Lower leg skin (tissue), 4 donors: ENCODE measurements around the gene DOCK10. TPM values are rescaled to one million over a fixed set of nuclear protein-coding genes. Genes with fewer than 3 reads are reported as not detected.

ENCODE experiments used
- DNase-seq, 2 donors: peaks; one replicate each; pipeline ENCODE4 v3.0.0-alpha.2; 2019; ENCODE audit warnings: low spot score in 2 of 2
- H3K4me3 ChIP-seq: fragments of 200-600 bp; sonication (generic); 2 replicates; pipeline ENCODE4 v1.5.1; 2017; ENCODE audit warnings: mild to moderate bottlenecking, low read depth; ENCODE audit not compliant: poor library complexity, severe bottlenecking
- POLR2A ChIP-seq, 2 donors: fragments of 450-650 bp; IDR thresholded peaks; one replicate each; pipeline ENCODE4 v1.6.1; 2016 to 2017; ENCODE audit warnings: antibody characterized with exemption in 2 of 2, mild to moderate bottlenecking in 1 of 2, moderate library complexity in 1 of 2
- WGBS, 2 donors: methylation state at CpG; one replicate each; pipeline ENCODE4 v1.1.5; 2018; 5-methylcytosine and 5-hydroxymethylcytosine counted together
- intact Hi-C: fragments of 100-400 bp; cut with DNase I; formaldehyde crosslinking; loops from one replicate; pipeline ENCODE4 v1.15.0; 2023; ENCODE audit warnings: low total_unique reads
- total RNA-seq, 4 donors: library from RNA; depleted of rRNA; stranded (reverse); fragments of >200 nt; gene quantifications; one replicate each; pipeline ENCODE4 v1.1.0, GENCODE V29; 2016
- TF ChIP-seq, protein P1 (sequence below), 3 donors: fragments of 450-650 bp; IDR thresholded peaks; one replicate each; pipeline ENCODE4 v1.5.1; 2016; ENCODE audit warnings: antibody characterized with exemption in 3 of 3, mild to moderate bottlenecking in 3 of 3, moderate library complexity in 2 of 3

DOCK10 gene
- total RNA-seq, 4 donors from 2014 or later = 6.2 to 16.5 (median 14.0) TPM

DNA sequence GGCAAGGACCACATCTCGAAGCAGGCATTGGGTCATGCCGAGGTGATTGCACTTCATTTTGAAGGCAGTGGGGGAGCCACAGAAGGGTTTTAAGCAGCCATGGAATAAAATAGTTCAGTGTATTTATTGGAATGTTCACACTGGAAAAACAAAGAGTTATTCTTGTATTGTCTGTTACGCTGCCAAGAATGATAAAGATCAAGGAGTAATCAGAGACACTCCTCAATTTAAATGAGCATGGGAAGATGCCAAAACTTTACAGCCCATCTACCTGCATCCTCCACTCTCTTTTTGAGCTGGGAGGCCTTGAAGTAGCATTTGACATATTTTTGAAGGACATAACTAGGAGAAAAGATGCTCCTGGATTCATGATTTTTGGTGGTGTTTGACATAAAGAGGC lies 112.8 kb downstream of the DOCK10 start:
- TF ChIP-seq, protein P1, sequence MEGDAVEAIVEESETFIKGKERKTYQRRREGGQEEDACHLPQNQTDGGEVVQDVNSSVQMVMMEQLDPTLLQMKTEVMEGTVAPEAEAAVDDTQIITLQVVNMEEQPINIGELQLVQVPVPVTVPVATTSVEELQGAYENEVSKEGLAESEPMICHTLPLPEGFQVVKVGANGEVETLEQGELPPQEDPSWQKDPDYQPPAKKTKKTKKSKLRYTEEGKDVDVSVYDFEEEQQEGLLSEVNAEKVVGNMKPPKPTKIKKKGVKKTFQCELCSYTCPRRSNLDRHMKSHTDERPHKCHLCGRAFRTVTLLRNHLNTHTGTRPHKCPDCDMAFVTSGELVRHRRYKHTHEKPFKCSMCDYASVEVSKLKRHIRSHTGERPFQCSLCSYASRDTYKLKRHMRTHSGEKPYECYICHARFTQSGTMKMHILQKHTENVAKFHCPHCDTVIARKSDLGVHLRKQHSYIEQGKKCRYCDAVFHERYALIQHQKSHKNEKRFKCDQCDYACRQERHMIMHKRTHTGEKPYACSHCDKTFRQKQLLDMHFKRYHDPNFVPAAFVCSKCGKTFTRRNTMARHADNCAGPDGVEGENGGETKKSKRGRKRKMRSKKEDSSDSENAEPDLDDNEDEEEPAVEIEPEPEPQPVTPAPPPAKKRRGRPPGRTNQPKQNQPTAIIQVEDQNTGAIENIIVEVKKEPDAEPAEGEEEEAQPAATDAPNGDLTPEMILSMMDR (IDR thresholded peaks at IDR 0.05) = no peak
- TF ChIP-seq POLR2A (IDR thresholded peaks at IDR 0.05) = no peak
- no peak overlapping the region for H3K4me3 ChIP-seq
- WGBS, 2 donors = 69 to 84% methylated on average over 3 of the region's 3 CpGs
- DNase-seq = no peak
- intact Hi-C loops = no loop called here

GRCh38 chr2:224927646-224928173 lies 114.6 kb downstream of the DOCK10 start:
- intact Hi-C loops = no loop called here
- no peak for TF ChIP-seq POLR2A (IDR thresholded peaks at IDR 0.05)
- TF ChIP-seq, protein P1 (IDR thresholded peaks at IDR 0.05) = no peak
- H3K4me3 ChIP-seq = no peak overlapping the region
- no peak for DNase-seq
- WGBS, 2 donors = 51 to 79% methylated on average over 7 of the region's 7 CpGs

GRCh38 chr2:224927011-224927410 lies 115.3 kb downstream of the DOCK10 start:
- WGBS, 2 donors = 84 to 85% methylated on average over 2 of the region's 2 CpGs
- intact Hi-C loops = no loop called here
- no peak for DNase-seq
- TF ChIP-seq, protein P1 (IDR thresholded peaks at IDR 0.05) = no peak
- no peak for TF ChIP-seq POLR2A (IDR thresholded peaks at IDR 0.05)
- no peak overlapping the region for H3K4me3 ChIP-seq

DNA sequence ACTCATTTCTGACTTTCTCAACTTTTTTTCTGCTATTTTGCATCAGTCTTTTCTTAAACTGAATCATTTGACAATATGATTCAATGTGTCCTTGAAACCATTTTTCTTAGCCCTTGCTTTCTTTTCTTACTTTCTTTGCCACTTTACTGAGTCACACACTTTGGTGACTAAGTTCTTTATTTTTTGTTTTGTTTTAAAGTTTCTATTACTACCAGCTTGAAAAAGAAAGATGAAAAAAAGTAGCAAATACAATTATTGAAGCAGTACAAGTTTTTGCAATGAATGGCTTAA lies 116.5 kb downstream of the DOCK10 start:
- intact Hi-C loops = no loop called here
- H3K4me3 ChIP-seq = no peak overlapping the region
- TF ChIP-seq, protein P1 (IDR thresholded peaks at IDR 0.05) = no peak
- TF ChIP-seq POLR2A (IDR thresholded peaks at IDR 0.05) = no peak
- no peak for DNase-seq

DNA sequence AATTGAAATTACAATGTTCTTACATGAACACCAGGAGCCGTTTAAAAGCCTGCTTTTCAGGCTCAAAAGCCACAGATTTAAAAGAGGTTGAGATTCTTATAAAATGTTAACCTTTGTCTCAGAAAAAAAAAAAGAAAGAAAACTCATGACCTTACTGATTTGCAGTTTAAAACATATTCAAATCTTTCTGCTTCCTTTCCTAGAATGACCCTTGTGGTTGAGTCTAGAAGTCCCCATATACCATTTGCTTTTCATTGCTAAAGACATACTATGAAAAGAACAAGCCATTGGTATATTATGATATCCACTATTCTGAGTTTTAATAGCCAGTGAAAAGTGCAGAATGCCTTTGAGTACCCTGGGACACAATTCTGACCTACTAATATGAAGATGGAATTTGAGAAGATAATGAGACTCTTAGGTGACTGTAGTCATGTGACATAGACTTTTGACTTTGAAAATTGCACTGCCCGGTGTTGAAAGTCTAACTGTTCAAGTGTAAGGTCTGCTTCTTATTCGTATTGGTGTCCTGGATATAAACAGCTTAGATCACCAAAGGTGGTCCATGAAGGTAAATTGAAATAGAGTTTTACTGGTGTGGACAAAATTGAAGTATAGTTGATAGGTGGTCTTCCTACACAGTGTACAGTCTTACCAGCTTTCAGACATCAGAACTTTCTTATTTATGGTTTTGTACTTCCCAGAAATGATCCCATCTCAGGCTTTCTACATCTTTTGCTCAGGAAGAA lies 117.0 kb downstream of the DOCK10 start:
- no peak overlapping the region for H3K4me3 ChIP-seq
- no peak for TF ChIP-seq POLR2A (IDR thresholded peaks at IDR 0.05)
- TF ChIP-seq, protein P1 (IDR thresholded peaks at IDR 0.05) = no peak
- intact Hi-C loops = no loop called here
- WGBS, 2 donors = 88 to 91% methylated on average over 3 of the region's 3 CpGs
- no peak for DNase-seq

- WGBS, 2 donors = 83 to 87% methylated on average over 2 of the region's 2 CpGs
- TF ChIP-seq POLR2A (IDR thresholded peaks at IDR 0.05) = no peak
- TF ChIP-seq, protein P1 (IDR thresholded peaks at IDR 0.05) = no peak
- no peak for DNase-seq
- intact Hi-C loops = no loop called here
- no peak overlapping the region for H3K4me3 ChIP-seq
Observed at GRCh38 chr2:224924631-224925030, 117.6 kb downstream of the DOCK10 start.
